HG02981 (cell line): Measurements from ENCODE around the gene TBC1D30.

Experiments
- ATAC-seq: cut with Tn5 transposase; IDR thresholded peaks from one replicate; pipeline ENCODE4 v1.9.1; 2021; ENCODE audit warnings: mild to moderate bottlenecking, moderate library complexity; ENCODE audit not compliant: unreplicated experiment

Gene TBC1D30

GRCh38 chr12:64903479-64904152 is 79.2 kb downstream of the TBC1D30 start:
- ATAC-seq: no peak

DNA sequence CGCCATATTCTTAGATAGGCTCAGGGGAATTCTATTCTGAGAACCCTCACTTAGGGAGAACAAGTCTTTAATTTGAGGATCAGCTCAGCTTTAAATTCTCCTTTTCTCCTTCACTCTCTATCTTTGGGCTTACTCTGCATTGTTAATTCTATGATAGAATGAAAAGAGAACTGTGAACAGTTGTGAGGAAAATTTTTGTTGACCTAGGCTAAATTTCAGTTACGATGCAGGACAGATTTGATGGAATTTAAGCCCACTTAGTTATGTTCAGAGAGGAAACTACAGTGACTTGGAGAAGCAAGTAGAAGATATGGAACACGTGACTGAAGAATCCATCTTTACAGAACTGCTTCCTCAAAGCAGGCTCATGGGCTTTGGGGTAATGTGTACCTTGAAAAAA is 82.7 kb downstream of the TBC1D30 start:
- no peak for ATAC-seq

DNA sequence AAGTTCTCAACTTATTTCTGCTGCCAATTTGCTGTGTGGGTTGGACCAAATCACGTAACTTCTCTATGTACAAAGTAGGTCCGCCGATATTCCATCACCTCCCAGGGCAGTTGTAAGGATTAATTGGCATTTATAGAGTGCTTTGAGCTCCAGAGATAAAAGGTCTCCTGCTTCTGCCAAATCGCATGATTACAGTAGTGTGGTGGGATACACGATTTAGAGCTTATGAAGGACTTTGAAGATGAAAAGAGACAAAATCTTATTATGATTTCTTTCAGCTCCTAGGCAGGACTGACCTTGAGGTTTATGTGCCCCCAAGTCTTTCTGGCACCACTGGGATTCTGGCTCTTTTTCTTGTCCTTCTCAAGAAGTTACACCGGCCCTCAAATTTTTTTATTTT is 84.7 kb downstream of the TBC1D30 start:
- ATAC-seq: no peak

DNA sequence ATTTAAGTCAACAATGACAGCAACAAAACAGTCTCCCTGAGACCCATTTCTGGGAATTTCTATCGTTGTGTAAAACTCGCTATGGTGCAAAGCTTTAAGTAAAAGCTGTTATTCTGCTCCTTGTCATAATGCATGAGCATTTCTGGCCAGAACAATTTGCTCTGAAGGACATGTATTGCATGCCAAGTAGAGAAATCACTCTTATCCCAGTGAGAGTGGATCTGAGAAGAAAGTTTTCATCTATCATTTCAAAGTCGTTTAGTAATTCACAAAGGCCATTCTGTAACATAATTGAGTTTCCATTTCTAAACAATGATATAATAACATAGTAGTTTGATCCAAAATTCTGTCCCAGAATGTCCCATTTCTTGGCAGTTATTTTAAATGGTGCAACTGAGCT is 86.6 kb downstream of the TBC1D30 start:
- no peak for ATAC-seq

DNA sequence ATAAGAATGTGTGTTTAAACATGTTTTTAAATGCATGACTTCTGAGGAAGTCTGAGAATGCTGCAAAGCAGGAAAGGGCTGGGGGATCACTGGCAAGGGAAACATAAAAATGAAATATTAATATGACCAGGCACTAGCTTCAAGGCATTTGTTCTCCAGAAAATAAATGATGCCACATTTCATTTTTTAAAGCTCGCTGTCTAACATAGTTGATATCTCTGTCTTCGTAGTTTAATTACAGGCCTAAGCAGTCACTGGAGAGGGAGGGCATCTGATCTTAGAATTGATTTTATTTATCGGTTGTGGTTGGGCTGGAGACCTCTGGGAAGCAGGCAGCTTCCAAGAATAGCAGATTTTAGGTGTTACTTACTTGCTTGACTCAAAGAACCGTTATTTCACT is 87.5 kb downstream of the TBC1D30 start:
- no peak for ATAC-seq

- ATAC-seq: no peak
These were observed 88.2 kb downstream of the TBC1D30 start for GRCh38 chr12:64912516-64913255.

- ATAC-seq: no peak
These were observed 90.8 kb downstream of the TBC1D30 start for GRCh38 chr12:64915242-64915641.

- ATAC-seq: no peak
These were observed 92.2 kb downstream of the TBC1D30 start for GRCh38 chr12:64916411-64917261.

DNA sequence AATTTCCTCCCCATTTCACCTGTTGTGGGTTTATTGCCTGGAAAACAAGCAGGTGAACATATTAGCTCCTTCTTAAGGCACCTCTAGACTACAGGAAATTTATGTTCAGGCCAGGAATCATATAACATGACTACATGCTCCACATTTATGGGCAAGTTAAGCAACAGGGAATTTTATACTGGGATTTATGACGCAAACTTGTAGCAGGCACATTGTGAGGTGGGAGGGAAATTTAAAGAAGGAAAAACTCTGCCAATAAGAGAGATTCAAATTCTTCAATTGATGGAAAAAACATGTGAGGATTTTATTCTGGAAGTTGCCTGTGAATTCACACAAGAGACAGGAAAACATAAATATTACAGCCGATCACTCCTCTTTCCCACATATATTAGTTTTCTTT is 93.9 kb downstream of the TBC1D30 start:
- ATAC-seq: no peak

- ATAC-seq: no peak
These were observed 94.4 kb downstream of the TBC1D30 start for GRCh38 chr12:64918801-64919200.

GRCh38 chr12:64922853-64923252 is 98.4 kb downstream of the TBC1D30 start:
- ATAC-seq: no peak

DNA sequence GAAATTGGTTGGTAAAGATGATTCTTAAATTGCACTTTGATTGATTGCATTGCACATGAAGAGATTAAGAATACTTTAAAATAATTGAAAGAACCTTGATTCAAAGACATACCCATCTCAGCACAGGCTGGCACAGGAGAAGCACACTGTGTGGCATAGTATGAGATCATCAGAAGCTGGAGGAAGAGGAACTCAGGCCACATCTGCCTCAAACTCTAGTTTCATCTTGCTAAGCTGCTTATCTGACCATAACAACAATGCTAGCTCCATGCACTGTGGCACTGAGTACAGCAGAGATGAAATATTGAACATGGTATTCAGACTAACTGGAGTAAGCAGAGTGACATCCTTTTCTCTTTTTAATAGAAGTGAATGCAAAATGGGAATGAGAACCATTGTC is 99.1 kb downstream of the TBC1D30 start:
- ATAC-seq: no peak
